MCF 10A (cell line): Measurements from ENCODE around the gene APOBEC3G. TPM values are rescaled to one million over a fixed set of nuclear protein-coding genes. Genes with fewer than 3 reads are reported as not detected.
"Not testable (repeated sequence)": the region's sequence is repeated elsewhere in the genome, so short reads cannot be mapped to it uniquely, and the experiment has no call there.

ENCODE experiments used
- BruUV-seq: library from RNA; stranded (reverse); fragments of 400-500 nt; replicated peaks from 2 replicates; lab custom pipeline; 2021; lab: Mats Ljungman, UMichigan
- CTCF ChIA-PET: fragments of 300-600 bp; sonication (Branson Sonifier 250); formaldehyde crosslinking; extraction: SDS; loops from one replicate; lab custom pipeline; 2021; ENCODE audit warnings: antibody characterized with exemption, inconsistent platforms; lab: Yijun Ruan, JAX
- POLR2A ChIA-PET: fragments of 300-600, 350-650 bp; sonication (Branson Sonifier 250); formaldehyde crosslinking; extraction: SDS; loops from one replicate; lab custom pipeline; 2020; ENCODE audit warnings: antibody characterized with exemption, inconsistent platforms; lab: Yijun Ruan, JAX
- DNase-seq: peaks from one replicate; pipeline ENCODE4 v3.0.0-alpha.2; 2018; ENCODE audit not compliant: unreplicated experiment
- H3K27ac Mint-ChIP-seq: one replicate; pipeline ENCODE4 v1.8.0; 2022; ENCODE audit warnings: mild to moderate bottlenecking, low read depth, mixed read lengths; ENCODE audit not compliant: unreplicated experiment
- H3K27me3 Mint-ChIP-seq: one replicate; pipeline ENCODE4 v1.8.0; 2022; ENCODE audit warnings: mixed read lengths; ENCODE audit not compliant: insufficient read depth, unreplicated experiment
- H3K36me3 Mint-ChIP-seq: one replicate; pipeline ENCODE4 v1.8.0; 2022; ENCODE audit warnings: mild to moderate bottlenecking, moderate library complexity, mixed read lengths; ENCODE audit not compliant: insufficient read depth, unreplicated experiment
- H3K4me1 Mint-ChIP-seq: one replicate; pipeline ENCODE4 v1.8.0; 2022; ENCODE audit warnings: mixed read lengths; ENCODE audit not compliant: insufficient read depth, unreplicated experiment
- H3K4me3 Mint-ChIP-seq: one replicate; pipeline ENCODE4 v1.8.0; 2022; ENCODE audit warnings: mild to moderate bottlenecking, moderate library complexity, mixed read lengths; ENCODE audit not compliant: unreplicated experiment
- H3K9me3 Mint-ChIP-seq: one replicate; pipeline ENCODE4 v1.8.0; 2022; ENCODE audit warnings: mixed read lengths; ENCODE audit not compliant: unreplicated experiment
- CTCF ChIP-seq: fragments of 200-600 bp; IDR thresholded peaks from one replicate; pipeline ENCODE4 v1.8.0; 2022; ENCODE audit warnings: antibody characterized with exemption, mild to moderate bottlenecking; ENCODE audit not compliant: unreplicated experiment
- intact Hi-C: fragments of 100-400 bp; cut with micrococcal nuclease; formaldehyde crosslinking; loops from 2 replicates; pipeline ENCODE4 v1.14.1; 2022
- total RNA-seq: library from RNA; stranded (reverse); gene quantifications from 2 replicates; pipeline ENCODE4 v1.2.3, GENCODE V29; 2022

The APOBEC3G gene
- total RNA-seq, 1 experiment from 2014 or later = 0.49 TPM

- H3K27ac Mint-ChIP-seq, H3K9me3 Mint-ChIP-seq, BruUV-seq, H3K4me3 Mint-ChIP-seq, DNase-seq, H3K27me3 Mint-ChIP-seq, POLR2A ChIA-PET, H3K4me1 Mint-ChIP-seq, CTCF ChIA-PET, H3K36me3 Mint-ChIP-seq, intact Hi-C loops: not testable (repeated sequence)
Observed at GRCh38 chr22:39063904-39064303, 13.2 kb upstream of the APOBEC3G start.

GRCh38 chr22:39066442-39067276 lies 10.4 kb upstream of the APOBEC3G start:
- CTCF ChIA-PET = interaction anchor here (0.6 kb wide), 1 partner anchor 585 kb away, joined by 3 read pairs; no protein-coding TSS in a partner anchor
- H3K27me3 Mint-ChIP-seq, BruUV-seq, H3K4me1 Mint-ChIP-seq, H3K36me3 Mint-ChIP-seq, H3K4me3 Mint-ChIP-seq, intact Hi-C loops, DNase-seq, H3K27ac Mint-ChIP-seq, POLR2A ChIA-PET, H3K9me3 Mint-ChIP-seq: not testable (repeated sequence)

GRCh38 chr22:39068033-39068785 lies 8.9 kb upstream of the APOBEC3G start:
- ChIA-PET CTCF (interaction anchor here (0.5 to 1.1 kb wide), 2 partner anchors 189 to 299 kb away, joined by 3 to 5 read pairs; no protein-coding TSS in a partner anchor), POLR2A (interaction anchor here (0.7 kb wide), 1 partner anchor 65 kb away, joined by 3 read pairs; no protein-coding TSS in a partner anchor)
- BruUV-seq = no TSS peak
- Mint-ChIP-seq H3K9me3 (no peaks in the 10 kb centered on the region), H3K27ac (no peak overlapping the region), H3K4me1 (no peaks in the 10 kb centered on the region), H3K27me3 (no peaks in the 10 kb centered on the region), H3K4me3 (no peak overlapping the region), H3K36me3 (no peaks in the 10 kb centered on the region)
- TF ChIP-seq CTCF = no peak
- intact Hi-C loops = no loop called here
- DNase-seq = no peak

GRCh38 chr22:39070186-39070585 lies 6.9 kb upstream of the APOBEC3G start:
- Mint-ChIP-seq H3K4me1 (no peaks in the 10 kb centered on the region), H3K27me3 (no peaks in the 10 kb centered on the region), H3K36me3 (no peaks in the 10 kb centered on the region), H3K9me3 (no peaks in the 10 kb centered on the region), H3K27ac (no peak overlapping the region), H3K4me3 (no peak overlapping the region)
- TF ChIP-seq CTCF = no peak
- ChIA-PET POLR2A (no interaction called here), CTCF (no interaction called here)
- no peak for DNase-seq
- BruUV-seq = no TSS peak
- intact Hi-C loops = no loop called here

- intact Hi-C loops, POLR2A ChIA-PET, H3K4me1 Mint-ChIP-seq, H3K27ac Mint-ChIP-seq, H3K4me3 Mint-ChIP-seq, BruUV-seq, H3K27me3 Mint-ChIP-seq, DNase-seq, H3K9me3 Mint-ChIP-seq, CTCF ChIA-PET, H3K36me3 Mint-ChIP-seq: not testable (repeated sequence)
Observed at GRCh38 chr22:39072581-39072981, 4.5 kb upstream of the APOBEC3G start.
